ENCODE measurements around the gene LILRA2.

DNA sequence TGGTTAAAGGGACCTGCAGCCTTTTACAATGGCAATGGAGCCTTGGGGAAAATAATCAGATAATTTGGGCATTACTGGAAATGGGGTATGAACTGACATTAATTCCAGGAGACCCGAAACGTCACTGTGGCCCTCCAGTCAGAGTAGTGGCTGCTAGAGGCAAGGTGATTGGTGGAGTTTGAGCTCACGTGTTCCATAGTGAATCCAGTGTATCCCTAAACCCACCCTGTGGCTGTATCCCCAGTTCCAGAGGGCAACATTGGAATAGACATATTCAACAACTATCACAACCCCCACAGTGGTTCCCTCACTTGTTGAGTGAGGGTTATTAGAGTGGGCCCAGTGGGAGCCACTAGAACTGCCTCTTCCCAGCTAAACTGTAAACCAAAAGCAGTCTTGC, 3.3 kb upstream of the LILRA2 start:
- TF ChIP-seq, protein P1, sequence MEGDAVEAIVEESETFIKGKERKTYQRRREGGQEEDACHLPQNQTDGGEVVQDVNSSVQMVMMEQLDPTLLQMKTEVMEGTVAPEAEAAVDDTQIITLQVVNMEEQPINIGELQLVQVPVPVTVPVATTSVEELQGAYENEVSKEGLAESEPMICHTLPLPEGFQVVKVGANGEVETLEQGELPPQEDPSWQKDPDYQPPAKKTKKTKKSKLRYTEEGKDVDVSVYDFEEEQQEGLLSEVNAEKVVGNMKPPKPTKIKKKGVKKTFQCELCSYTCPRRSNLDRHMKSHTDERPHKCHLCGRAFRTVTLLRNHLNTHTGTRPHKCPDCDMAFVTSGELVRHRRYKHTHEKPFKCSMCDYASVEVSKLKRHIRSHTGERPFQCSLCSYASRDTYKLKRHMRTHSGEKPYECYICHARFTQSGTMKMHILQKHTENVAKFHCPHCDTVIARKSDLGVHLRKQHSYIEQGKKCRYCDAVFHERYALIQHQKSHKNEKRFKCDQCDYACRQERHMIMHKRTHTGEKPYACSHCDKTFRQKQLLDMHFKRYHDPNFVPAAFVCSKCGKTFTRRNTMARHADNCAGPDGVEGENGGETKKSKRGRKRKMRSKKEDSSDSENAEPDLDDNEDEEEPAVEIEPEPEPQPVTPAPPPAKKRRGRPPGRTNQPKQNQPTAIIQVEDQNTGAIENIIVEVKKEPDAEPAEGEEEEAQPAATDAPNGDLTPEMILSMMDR (IDR thresholded peaks at IDR 0.05), result no peak
- TF ChIP-seq POLR2A (IDR thresholded peaks at IDR 0.05), result no peak

Data from uterus (tissue), 2 donors.